LNCAP (cell line): ENCODE measurements around the gene NKD1.

Experiments used
- TF ChIP-seq, protein P1 (sequence below): fragments of 450-650 bp; IDR thresholded peaks from 2 replicates; pipeline ENCODE4 v1.5.1; 2017; ENCODE audit warnings: mild to moderate bottlenecking

The NKD1 gene

DNA sequence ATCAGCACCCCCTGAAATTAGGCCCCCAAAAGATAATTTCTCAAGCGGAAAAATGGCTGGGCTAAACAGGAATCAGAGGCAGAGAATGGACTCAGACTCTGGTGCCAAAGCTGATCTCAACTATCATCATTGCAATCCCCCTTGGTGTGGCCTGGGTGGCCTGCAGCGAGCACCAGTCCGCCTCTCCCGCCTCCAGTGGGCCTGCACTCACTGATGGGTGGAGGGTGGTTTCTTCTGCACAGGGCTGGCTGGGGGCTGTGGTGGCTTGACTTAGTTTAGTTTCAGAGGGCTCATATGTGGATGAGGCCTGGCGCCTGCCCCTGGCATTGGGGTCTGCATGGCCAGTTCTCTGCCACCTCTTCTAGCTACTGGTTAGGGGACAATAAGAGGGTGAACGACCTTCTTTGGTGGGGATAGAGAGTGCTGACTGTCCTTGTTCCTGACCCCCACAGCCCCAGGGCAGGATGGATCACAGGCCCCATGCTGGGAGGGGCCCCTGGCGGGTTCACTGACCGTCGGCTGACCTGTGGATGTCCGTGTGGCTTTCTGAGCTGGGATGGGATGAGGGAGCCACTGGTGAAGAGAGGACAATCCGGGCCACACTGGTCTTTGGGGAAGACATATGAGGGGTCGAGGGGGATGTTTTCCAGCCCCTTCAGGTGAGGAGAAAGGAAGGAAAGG lies 70.2 kb downstream of the NKD1 start:
- TF ChIP-seq, protein P1, sequence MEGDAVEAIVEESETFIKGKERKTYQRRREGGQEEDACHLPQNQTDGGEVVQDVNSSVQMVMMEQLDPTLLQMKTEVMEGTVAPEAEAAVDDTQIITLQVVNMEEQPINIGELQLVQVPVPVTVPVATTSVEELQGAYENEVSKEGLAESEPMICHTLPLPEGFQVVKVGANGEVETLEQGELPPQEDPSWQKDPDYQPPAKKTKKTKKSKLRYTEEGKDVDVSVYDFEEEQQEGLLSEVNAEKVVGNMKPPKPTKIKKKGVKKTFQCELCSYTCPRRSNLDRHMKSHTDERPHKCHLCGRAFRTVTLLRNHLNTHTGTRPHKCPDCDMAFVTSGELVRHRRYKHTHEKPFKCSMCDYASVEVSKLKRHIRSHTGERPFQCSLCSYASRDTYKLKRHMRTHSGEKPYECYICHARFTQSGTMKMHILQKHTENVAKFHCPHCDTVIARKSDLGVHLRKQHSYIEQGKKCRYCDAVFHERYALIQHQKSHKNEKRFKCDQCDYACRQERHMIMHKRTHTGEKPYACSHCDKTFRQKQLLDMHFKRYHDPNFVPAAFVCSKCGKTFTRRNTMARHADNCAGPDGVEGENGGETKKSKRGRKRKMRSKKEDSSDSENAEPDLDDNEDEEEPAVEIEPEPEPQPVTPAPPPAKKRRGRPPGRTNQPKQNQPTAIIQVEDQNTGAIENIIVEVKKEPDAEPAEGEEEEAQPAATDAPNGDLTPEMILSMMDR: no peak

GRCh38 chr16:50619702-50620491 lies 71.7 kb downstream of the NKD1 start:
- TF ChIP-seq, protein P1: no peak

- TF ChIP-seq, protein P1: no peak
These were observed 72.7 kb downstream of the NKD1 start for GRCh38 chr16:50620646-50621451.

DNA sequence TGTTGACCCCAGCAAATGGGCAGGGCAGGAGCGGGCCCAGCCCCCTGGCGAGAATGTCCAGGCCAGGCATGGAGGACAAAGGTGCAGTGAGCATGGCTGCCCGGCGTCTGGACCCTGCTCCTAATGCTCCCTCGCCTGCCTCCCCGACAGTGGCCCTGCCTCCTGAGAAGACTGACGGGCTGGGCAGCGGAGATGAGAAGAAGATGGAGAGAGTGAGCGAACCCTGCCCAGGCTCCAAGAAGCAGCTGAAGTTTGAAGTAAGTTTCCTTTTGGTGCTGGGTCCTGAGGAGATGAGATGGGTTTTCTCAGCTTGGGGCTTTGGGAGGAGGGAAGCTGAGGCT lies 73.2 kb downstream of the NKD1 start:
- TF ChIP-seq, protein P1: no peak

- TF ChIP-seq, protein P1: no peak
These were observed 73.8 kb downstream of the NKD1 start for GRCh38 chr16:50622029-50622428.

DNA sequence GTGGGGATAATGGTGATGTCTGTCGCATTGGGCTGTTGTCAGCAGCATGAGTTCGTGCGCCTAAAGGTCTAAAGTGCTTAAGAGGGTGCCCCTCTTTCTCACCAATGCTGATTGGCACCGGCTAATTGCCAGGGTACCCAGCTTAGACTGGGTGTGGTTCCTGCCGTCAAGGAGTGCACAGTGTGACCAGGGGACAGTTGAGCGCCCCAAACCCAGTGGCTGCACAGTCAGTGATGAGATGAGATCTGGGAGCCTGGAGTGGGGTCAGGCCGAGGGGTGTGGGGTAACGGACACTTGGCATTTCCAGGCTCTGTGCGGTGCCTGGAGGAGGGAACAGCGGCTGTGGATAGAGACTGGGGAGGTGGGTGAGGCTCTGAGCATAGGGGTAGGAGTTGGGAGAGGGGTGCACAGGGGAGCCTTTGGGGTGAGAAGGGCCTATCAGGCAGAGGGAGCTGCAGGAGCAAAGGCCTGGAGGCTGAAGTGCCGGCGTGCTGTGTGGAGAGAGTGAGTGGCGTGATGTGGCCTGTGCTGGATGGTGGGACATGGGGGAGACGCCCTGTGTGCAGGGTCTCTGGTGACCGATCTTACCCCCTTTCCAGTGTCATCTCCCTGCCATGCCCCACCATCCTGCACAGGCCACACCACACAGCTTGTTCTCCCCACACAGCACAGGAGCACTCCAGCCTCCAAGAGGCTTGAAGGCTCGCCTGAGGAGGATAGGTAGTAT lies 74.6 kb downstream of the NKD1 start:
- TF ChIP-seq, protein P1: no peak

DNA sequence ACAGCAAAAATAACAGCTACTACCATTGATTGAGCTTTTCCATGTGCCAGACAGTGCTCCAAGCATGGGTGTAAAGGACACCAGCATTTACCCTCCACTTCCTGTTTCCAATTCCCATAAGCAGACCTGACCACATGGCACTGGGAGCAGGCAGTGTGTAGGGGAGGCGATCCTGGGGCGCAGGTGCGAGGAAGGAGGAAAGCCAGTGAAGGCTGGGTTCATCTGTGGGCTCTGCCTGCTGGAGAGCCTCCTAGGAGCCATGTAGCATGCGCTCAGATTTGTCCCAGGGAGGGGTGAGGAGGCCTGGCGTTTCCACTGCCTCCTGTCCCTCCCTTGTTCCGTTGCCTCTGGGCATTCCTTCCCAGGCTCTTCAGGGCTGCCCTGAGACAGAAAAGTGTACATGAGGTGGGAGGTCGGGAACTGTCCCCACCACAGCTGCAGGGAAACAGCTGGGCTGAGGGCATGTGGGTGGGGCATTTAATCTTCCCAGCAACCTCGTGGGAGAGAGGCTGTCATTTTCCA lies 76.3 kb downstream of the NKD1 start:
- TF ChIP-seq, protein P1: no peak
